Hematopoietic multipotent progenitor cell treated with erythropoietin and hydrocortisone succinate and interleukin-3 and kit ligand, for 8 days (in vitro differentiated cells): ENCODE data around the gene MAP3K19.
"Not testable (repeated sequence)": the region's sequence is repeated elsewhere in the genome, so short reads cannot be mapped to it uniquely, and the experiment has no call there.

Source experiments
- DNase-seq: peaks from one replicate; pipeline ENCODE4 v3.0.0-alpha.2; 2015

Gene MAP3K19

GRCh38 chr2:134977104-134977503 lies 70.1 kb downstream of the MAP3K19 start:
- not testable (repeated sequence) for DNase-seq

- DNase-seq = no peak
Measured at GRCh38 chr2:134976074-134976702, 71.1 kb downstream of the MAP3K19 start.

GRCh38 chr2:134975281-134976009 lies 71.8 kb downstream of the MAP3K19 start:
- no peak for DNase-seq

- no peak for DNase-seq
Measured at GRCh38 chr2:134973241-134974138, 73.8 kb downstream of the MAP3K19 start.

GRCh38 chr2:134967166-134967565 lies 80.1 kb downstream of the MAP3K19 start:
- DNase-seq = not testable (repeated sequence)

- no peak for DNase-seq
Measured at GRCh38 chr2:134957477-134957876, 89.8 kb downstream of the MAP3K19 start.

- DNase-seq = no peak
Measured at GRCh38 chr2:134955744-134956143, 91.5 kb downstream of the MAP3K19 start.

GRCh38 chr2:134954065-134954464 lies 93.2 kb downstream of the MAP3K19 start:
- DNase-seq = no peak

- no peak for DNase-seq
Measured at GRCh38 chr2:134952608-134953007, 94.6 kb downstream of the MAP3K19 start.

GRCh38 chr2:134950886-134951285 lies 96.4 kb downstream of the MAP3K19 start:
- no peak for DNase-seq

- DNase-seq = no peak
Measured at GRCh38 chr2:134949981-134950708, 97.1 kb downstream of the MAP3K19 start.

GRCh38 chr2:134946073-134946472 lies 101.2 kb downstream of the MAP3K19 start:
- no peak for DNase-seq

GRCh38 chr2:134944975-134945374 lies 102.3 kb downstream of the MAP3K19 start:
- no peak for DNase-seq

- DNase-seq = no peak
Measured at GRCh38 chr2:134943540-134943939, 103.7 kb downstream of the MAP3K19 start.

- no peak for DNase-seq
Measured at GRCh38 chr2:134936691-134937090, 110.6 kb downstream of the MAP3K19 start.

GRCh38 chr2:134934641-134935040 lies 112.6 kb downstream of the MAP3K19 start:
- no peak for DNase-seq

- no peak for DNase-seq
Measured at GRCh38 chr2:134934150-134934549, 113.1 kb downstream of the MAP3K19 start.

GRCh38 chr2:134933732-134934131 lies 113.5 kb downstream of the MAP3K19 start:
- no peak for DNase-seq

GRCh38 chr2:134932864-134933526 lies 114.3 kb downstream of the MAP3K19 start:
- DNase-seq = no peak

- DNase-seq = peak; percentile 20
Measured at GRCh38 chr2:134927195-134927594, 120.1 kb downstream of the MAP3K19 start.

- no peak for DNase-seq
Measured at GRCh38 chr2:134926231-134926931, 120.9 kb downstream of the MAP3K19 start.

GRCh38 chr2:134924912-134925311 lies 122.3 kb downstream of the MAP3K19 start:
- DNase-seq = no peak
